ENCODE data around the gene METAP1. TPM values are rescaled to one million over a fixed set of nuclear protein-coding genes. Genes with fewer than 3 reads are reported as not detected.
A peak's percentile ranks its signal among the peaks of the same experiment; 100 is the strongest.
"Not testable (repeated sequence)": the region's sequence is repeated elsewhere in the genome, so short reads cannot be mapped to it uniquely, and the experiment has no call there.

Gene METAP1
- total RNA-seq, 1 donor = 62.6 TPM

- TF ChIP-seq CTCF (IDR thresholded peaks at IDR 0.05; ENCODE audit: insufficient read depth, low read depth, low read length) = no peak
- no peak for DNase-seq (ENCODE audit: low read depth)
- no peak overlapping the region for H3K4me3 ChIP-seq (ENCODE audit: low read depth, low read length)
These were observed 83.6 kb downstream of the METAP1 start for GRCh38 chr4:99078931-99079624.

- H3K4me3 ChIP-seq (ENCODE audit: low read depth, low read length) = no peak overlapping the region
- no peak for TF ChIP-seq CTCF (IDR thresholded peaks at IDR 0.05; ENCODE audit: insufficient read depth, low read depth, low read length)
- no peak for DNase-seq (ENCODE audit: low read depth)
These were observed 84.2 kb downstream of the METAP1 start for GRCh38 chr4:99079625-99080295.

GRCh38 chr4:99080869-99081268 is 85.3 kb downstream of the METAP1 start:
- not testable (repeated sequence) for H3K4me3 ChIP-seq (ENCODE audit: low read depth, low read length); DNase-seq (ENCODE audit: low read depth)

GRCh38 chr4:99082192-99082591 is 86.7 kb downstream of the METAP1 start:
- H3K4me3 ChIP-seq (ENCODE audit: low read depth, low read length) = no peak overlapping the region
- no peak for TF ChIP-seq CTCF (IDR thresholded peaks at IDR 0.05; ENCODE audit: insufficient read depth, low read depth, low read length)
- DNase-seq (ENCODE audit: low read depth) = no peak

- H3K4me3 ChIP-seq (ENCODE audit: low read depth, low read length) = no peak overlapping the region
- no peak for TF ChIP-seq CTCF (IDR thresholded peaks at IDR 0.05; ENCODE audit: insufficient read depth, low read depth, low read length)
- DNase-seq (ENCODE audit: low read depth) = no peak
These were observed 89.1 kb downstream of the METAP1 start for GRCh38 chr4:99084595-99084994.

- no peak for TF ChIP-seq CTCF (IDR thresholded peaks at IDR 0.05; ENCODE audit: insufficient read depth, low read depth, low read length)
- DNase-seq (ENCODE audit: low read depth) = peak; percentile 93
These were observed 92.5 kb downstream of the METAP1 start for GRCh38 chr4:99088023-99088449.

GRCh38 chr4:99088481-99089365 is 93.2 kb downstream of the METAP1 start, which contains the start of gene ADH5:
TSS of gene ADH5 (minus strand) at chr4:99088788. CDS start at chr4:99088700, 88 bp downstream.
- no peak for TF ChIP-seq CTCF (IDR thresholded peaks at IDR 0.05; ENCODE audit: insufficient read depth, low read depth, low read length)
- H3K4me3 ChIP-seq (ENCODE audit: low read depth, low read length) = peak within 1 kb of the TSS; percentile 76
- DNase-seq (ENCODE audit: low read depth) = peak; percentile 88

More at GRCh38 chr4:99088023-99088449, 92.5 kb downstream of the METAP1 start:
- H3K4me3 ChIP-seq (ENCODE audit: low read depth, low read length) = peak overlapping the region; percentile 76

Measured in fibroblast of villous mesenchyme (primary cell).